Vagina (tissue), 2 donors: ENCODE results near the gene ATP2B2. TPM values are rescaled to one million over a fixed set of nuclear protein-coding genes. Genes with fewer than 3 reads are reported as not detected.

Source experiments
- DNase-seq, 2 donors: peaks; one replicate each; pipeline ENCODE4 v3.0.0-alpha.2; 2017; ENCODE audit errors: extremely low spot score in 2 of 2
- H3K27ac ChIP-seq: fragments of 200-600 bp; sonication (generic); one replicate; pipeline ENCODE4 v1.5.1; 2019
- H3K27me3 ChIP-seq: fragments of 200-600 bp; sonication (generic); one replicate; pipeline ENCODE4 v1.5.1; 2019
- H3K36me3 ChIP-seq, 2 donors: fragments of 200-600 bp; sonication (generic); one replicate each; pipeline ENCODE4 v1.5.1; 2017 to 2019
- H3K4me1 ChIP-seq: fragments of 200-600 bp; sonication (generic); one replicate; pipeline ENCODE4 v1.5.1; 2019
- H3K4me3 ChIP-seq, 2 donors: fragments of 200-600 bp; sonication (generic); 1 replicate in 1 of 2; 2 replicates in 1 of 2; pipeline ENCODE4 v1.5.1; 2016 to 2019
- H3K9me3 ChIP-seq: fragments of 200-600 bp; sonication (generic); one replicate; pipeline ENCODE4 v1.5.1; 2019
- CTCF ChIP-seq, 3 experiments: fragments of 450-650 bp in 2 of 3; fragments of 200-600 bp in 1 of 3; sonication (generic) in 1 of 3; IDR thresholded peaks; one replicate each; pipeline ENCODE4 v1.5.1; 2017 to 2019; ENCODE audit warnings: antibody characterized with exemption in 3 of 3, mild to moderate bottlenecking in 2 of 3, moderate library complexity in 2 of 3
- POLR2A ChIP-seq, 2 donors: fragments of 450-650 bp; IDR thresholded peaks; one replicate each; pipeline ENCODE4 v1.6.1; 2017; ENCODE audit warnings: antibody characterized with exemption in 2 of 2, mild to moderate bottlenecking in 2 of 2, moderate library complexity in 2 of 2
- POLR2AphosphoS5 ChIP-seq, 2 donors: sonication (generic); formaldehyde crosslinking; IDR thresholded peaks; one replicate each; pipeline ENCODE4 v1.9.0; 2017; ENCODE audit warnings: antibody characterized with exemption in 2 of 2, mild to moderate bottlenecking in 2 of 2, low read depth in 1 of 2; ENCODE audit not compliant: insufficient read depth in 1 of 2
- intact Hi-C: fragments of 100-400 bp; cut with DNase I; formaldehyde crosslinking; loops from one replicate; pipeline ENCODE4 v1.15.1; 2023
- total RNA-seq: library from RNA; depleted of rRNA; stranded (reverse); fragments of >200 nt; gene quantifications from one replicate; pipeline ENCODE4 v1.2.3, GENCODE V29; 2016

The ATP2B2 gene
- total RNA-seq, 1 donor from 2014 or later = 0.25 TPM

- no peak overlapping the region for H3K27ac ChIP-seq
- DNase-seq = no peak
- intact Hi-C loops = no loop called here
- TF ChIP-seq CTCF (IDR thresholded peaks at IDR 0.05) (no peak), POLR2A (IDR thresholded peaks at IDR 0.05) (no peak), POLR2AphosphoS5 (IDR thresholded peaks at IDR 0.05; ENCODE audit: insufficient read depth in 1 of 2, low read depth in 1 of 2) (no peak)
- H3K9me3 ChIP-seq = no peaks in the 10 kb centered on the region
- H3K4me3 ChIP-seq = no peak overlapping the region
- no peaks in the 10 kb centered on the region for H3K4me1 ChIP-seq
- no peaks in the 10 kb centered on the region for H3K27me3 ChIP-seq
- H3K36me3 ChIP-seq = peaks cover 0 to 24% of the 10 kb centered on the region in 2 donors
These were observed 213.7 kb downstream of the ATP2B2 start for GRCh38 chr3:10291641-10292040.

- intact Hi-C loops = no loop called here
- Histone ChIP-seq H3K36me3 (peaks cover 0 to 21% of the 10 kb centered on the region in 2 donors), H3K4me1 (no peaks in the 10 kb centered on the region), H3K27me3 (no peaks in the 10 kb centered on the region), H3K9me3 (no peaks in the 10 kb centered on the region), H3K4me3 (no peak overlapping the region), H3K27ac (no peak overlapping the region)
- DNase-seq = no peak
- TF ChIP-seq POLR2A (IDR thresholded peaks at IDR 0.05) (no peak), POLR2AphosphoS5 (IDR thresholded peaks at IDR 0.05; ENCODE audit: insufficient read depth in 1 of 2, low read depth in 1 of 2) (no peak), CTCF (IDR thresholded peaks at IDR 0.05) (no peak)
These were observed 214.8 kb downstream of the ATP2B2 start for GRCh38 chr3:10290481-10291176.

DNA sequence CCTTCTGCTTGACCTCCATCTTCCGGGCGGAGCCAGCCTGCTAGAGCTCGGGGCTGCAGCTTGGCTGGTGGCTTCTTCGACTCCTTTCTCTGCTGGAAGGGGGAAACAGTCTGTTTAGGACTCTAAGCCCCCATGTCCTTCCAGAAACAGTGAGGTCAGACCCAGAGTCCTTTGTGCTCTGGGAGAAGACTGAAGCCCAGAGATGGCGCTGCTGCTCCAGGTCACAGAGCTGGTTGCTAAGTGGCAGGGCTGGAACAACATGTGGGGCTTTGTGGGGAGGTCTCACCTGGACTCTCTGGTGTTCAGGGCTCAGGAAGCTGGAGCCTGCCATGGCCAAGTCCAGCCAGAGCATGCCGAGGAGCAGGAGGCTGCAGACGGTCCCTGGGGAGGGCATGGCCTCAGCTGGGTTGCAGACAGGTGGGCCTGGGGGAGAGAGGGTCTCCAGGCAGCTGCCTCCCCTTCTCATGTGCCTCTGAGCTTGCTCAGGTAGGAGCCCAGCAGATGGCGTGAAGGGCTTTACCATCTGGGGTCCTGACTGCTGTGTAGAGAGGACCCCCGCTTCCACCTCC lies 215.5 kb downstream of the ATP2B2 start:
- Histone ChIP-seq H3K27ac (no peak overlapping the region), H3K27me3 (no peaks in the 10 kb centered on the region), H3K4me1 (no peaks in the 10 kb centered on the region), H3K9me3 (no peaks in the 10 kb centered on the region), H3K4me3 (no peak overlapping the region), H3K36me3 (peaks cover 0 to 26% of the 10 kb centered on the region in 2 donors)
- intact Hi-C loops = no loop called here
- TF ChIP-seq CTCF (IDR thresholded peaks at IDR 0.05) = no peak
- TF ChIP-seq POLR2A (IDR thresholded peaks at IDR 0.05) = no peak
- no peak for TF ChIP-seq POLR2AphosphoS5 (IDR thresholded peaks at IDR 0.05; ENCODE audit: insufficient read depth in 1 of 2, low read depth in 1 of 2)
- DNase-seq = no peak

GRCh38 chr3:10289077-10289476 lies 216.3 kb downstream of the ATP2B2 start:
- TF ChIP-seq CTCF (IDR thresholded peaks at IDR 0.05) = no peak
- TF ChIP-seq POLR2A (IDR thresholded peaks at IDR 0.05) = no peak
- Histone ChIP-seq H3K4me1 (no peaks in the 10 kb centered on the region), H3K9me3 (no peaks in the 10 kb centered on the region), H3K4me3 (no peak overlapping the region), H3K36me3 (peaks cover 0 to 30% of the 10 kb centered on the region in 2 donors), H3K27me3 (no peaks in the 10 kb centered on the region), H3K27ac (no peak overlapping the region)
- intact Hi-C loops = no loop called here
- DNase-seq = no peak

GRCh38 chr3:10288575-10288960 lies 216.8 kb downstream of the ATP2B2 start:
- intact Hi-C loops = no loop called here
- no peak for DNase-seq
- Histone ChIP-seq H3K9me3 (no peaks in the 10 kb centered on the region), H3K4me1 (no peaks in the 10 kb centered on the region), H3K36me3 (peaks cover 0 to 30% of the 10 kb centered on the region in 2 donors), H3K27ac (no peak overlapping the region), H3K4me3 (no peak overlapping the region), H3K27me3 (no peaks in the 10 kb centered on the region)
- TF ChIP-seq POLR2AphosphoS5 (IDR thresholded peaks at IDR 0.05; ENCODE audit: insufficient read depth in 1 of 2, low read depth in 1 of 2) (no peak), POLR2A (IDR thresholded peaks at IDR 0.05) (no peak)
